GM19455 (cell line): ENCODE results near the gene ITPR3.

Experiments
- ATAC-seq: cut with Tn5 transposase; IDR thresholded peaks from one replicate; pipeline ENCODE4 v1.9.1; 2021; ENCODE audit not compliant: unreplicated experiment

The ITPR3 gene

DNA sequence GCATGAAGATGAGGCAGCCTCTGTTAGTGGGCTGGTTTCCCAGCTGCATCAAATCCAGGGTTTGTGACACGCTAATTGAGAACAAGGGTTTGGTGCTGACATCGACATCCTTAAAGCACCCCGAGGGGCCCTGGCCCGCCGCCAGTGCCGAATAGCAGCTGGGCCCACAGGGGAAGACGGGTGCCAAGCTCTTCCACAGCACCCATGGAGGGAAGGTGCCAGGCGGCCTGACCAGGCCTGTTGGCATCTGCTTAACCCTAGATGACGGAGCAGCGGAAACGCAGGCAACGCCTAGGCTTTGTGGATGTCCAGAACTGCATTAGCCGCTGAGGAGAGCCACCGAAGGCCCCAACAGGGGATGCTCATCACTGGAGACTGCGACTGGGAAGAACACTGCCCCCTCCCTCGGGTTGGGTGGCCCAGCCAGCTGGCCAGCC lies 74.3 kb downstream of the ITPR3 start:
- ATAC-seq = no peak

DNA sequence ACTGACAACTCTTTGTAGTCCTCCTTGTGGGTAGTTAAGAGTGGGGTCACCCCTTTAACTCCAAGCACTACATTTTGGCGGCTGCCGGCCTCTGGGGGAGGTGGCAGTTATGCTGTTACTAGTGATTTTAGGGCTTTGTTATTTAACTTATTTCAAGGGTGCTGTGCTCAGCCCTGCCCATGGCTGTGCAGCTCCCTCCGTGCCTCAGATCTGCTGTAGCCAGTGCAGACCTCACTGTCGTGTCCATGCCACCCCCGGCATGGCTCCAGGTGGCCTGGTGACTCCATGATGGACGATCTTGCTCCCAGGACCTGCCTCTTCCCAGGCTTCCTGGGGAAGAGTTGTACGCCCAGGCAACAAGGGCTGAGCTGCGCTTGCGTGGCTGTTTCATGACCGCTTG lies 75.0 kb downstream of the ITPR3 start:
- no peak for ATAC-seq

DNA sequence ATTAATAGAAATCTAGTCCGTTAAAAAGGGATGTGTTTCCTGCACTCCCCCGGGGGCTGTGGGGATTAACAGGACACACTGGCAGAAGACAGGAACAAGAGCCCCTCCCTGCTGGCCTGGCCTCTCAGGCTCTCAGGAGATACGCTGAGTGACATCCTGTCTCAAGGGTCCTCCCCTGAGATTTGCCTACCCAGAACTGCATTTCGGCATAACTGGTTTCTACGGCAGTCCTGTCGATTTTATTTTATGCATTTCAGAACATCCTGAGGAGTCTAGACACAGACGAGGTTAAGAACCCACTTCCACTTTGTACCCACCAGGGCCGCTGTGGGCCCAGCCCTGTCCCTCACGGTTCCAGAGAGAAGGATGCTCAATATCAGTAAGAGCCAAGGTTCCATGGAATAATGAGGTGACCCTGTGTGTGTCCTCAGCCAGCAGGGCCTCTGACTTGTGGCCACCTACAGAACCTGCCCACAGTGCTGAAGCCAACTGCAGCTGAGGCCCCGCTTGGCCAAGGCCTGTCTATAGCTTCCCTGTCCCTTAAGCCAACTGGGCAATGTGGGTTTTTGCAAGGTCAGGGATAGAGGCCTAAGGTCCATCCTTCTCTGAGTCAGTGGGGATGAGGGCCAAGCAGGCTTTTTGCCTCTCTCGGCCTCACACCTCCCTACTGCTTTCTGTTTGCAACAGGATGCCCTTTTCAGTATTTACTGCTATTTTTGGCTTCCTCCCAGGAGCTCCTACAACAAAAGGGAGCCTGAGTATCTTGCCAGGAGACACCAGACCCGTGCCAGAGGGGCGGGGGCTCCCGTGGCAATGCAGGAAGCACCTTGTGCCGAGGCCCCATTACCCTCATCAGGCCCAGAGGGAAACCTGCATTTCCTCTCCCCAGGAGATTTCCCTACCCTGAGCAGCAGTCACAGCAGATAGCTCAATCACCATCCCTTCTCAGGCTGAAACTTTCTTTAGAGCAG lies 75.7 kb downstream of the ITPR3 start:
- ATAC-seq = no peak

DNA sequence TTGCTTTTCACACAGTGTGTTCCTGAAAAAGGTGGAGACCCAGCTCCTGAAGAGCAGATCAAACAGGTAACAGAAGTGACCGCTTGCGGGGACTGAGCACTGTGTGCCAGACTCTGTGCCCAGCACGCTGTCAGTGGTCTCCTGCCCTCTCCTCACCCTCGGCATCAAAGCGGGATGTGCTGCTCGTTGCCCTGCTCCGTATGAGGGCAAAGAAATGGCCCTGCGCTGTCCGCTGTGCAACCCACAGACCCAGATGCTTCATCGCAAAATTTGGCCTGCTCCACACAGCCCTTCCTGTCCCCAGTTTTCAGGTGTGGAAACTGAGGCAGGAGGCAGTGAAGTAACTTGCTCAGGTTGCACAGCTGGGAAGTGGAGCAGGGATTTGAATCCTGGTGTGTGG lies 76.7 kb downstream of the ITPR3 start:
- no peak for ATAC-seq

DNA sequence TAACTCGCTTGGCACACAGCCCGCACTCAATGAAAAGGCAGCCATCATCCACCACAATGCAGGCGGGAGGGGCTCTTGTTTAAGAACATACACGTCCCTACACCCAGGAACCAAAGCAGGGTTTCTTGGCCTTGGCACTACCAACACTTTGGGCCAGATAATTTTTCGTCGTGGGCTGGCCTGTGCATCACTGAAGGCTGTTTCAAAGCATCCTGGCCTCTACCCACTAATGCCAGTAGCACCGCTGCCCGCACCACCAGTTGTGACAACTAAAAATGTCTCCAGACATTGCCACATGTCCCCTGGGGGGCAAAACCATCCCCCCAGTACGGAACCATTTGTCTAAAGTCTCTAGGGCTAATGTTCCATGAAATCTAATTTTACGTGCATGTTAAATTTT lies 77.4 kb downstream of the ITPR3 start:
- no peak for ATAC-seq

DNA sequence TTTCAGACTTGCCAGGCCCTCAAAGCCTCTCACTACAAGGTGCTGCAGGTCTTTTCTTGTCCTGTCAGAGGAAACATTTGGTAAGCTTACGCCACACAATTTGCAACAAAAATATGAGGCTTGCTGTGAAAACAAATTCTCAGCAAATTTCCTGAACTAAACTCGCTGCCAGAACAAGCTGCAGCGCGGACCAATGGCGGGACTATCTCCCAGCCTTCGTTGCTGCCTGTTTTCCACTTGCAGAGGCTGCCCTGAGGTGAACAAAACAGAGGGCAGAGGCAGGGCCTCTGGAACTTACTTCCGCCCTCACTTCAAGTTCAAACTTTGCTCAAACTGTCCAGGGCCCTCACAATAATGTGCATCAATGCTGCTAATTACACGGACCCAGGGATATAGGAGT lies 78.0 kb downstream of the ITPR3 start:
- no peak for ATAC-seq

DNA sequence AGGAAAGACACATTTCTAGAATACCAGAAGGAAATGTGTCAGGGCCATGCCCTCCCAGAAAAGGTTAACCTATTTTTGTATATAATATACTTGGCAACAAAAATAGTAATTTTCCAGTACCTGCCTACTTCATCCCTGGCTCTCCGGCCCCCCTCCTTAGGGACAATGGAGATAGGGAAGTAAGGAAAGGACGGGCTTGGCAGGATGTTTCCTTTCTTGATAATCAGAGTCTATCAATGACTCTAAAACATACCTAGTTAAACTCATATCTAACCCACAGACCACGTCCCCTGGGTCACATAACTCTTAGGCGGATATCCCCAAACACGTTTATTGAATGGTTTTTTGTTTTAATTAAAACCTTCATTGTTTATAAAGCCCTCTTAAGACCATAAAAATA lies 78.6 kb downstream of the ITPR3 start:
- no peak for ATAC-seq

DNA sequence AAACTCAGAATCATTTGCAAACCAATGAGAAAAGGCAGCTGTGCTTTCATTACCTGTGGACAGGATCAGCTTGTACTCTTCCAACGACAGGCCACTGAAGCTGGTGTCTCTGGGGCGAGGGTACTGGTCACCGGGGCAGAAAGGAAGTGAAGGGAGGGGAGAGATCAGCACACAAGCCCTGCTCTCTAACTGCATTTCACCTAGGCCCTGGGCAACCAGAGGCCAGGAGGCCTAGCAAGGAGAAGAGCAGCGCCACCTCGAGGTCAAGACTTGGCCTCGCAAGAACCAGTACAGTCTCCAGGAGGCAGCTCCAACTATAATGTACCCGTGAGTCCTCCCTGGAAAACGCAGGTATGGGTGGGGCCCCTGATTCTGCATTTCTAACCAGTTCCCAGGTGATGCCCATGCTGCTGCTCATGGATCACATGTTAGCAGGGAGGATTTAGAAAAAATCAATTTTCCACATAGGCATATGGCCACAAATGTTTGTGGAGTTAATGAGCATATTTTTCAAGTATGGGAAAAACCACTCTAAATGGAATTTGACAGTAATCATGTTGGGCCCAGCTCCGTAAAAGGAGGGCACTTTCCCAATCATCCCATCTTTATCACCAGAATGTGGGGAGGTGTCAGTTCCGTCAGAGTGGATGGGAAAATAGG lies 79.4 kb downstream of the ITPR3 start:
- ATAC-seq = peak; percentile 57

DNA sequence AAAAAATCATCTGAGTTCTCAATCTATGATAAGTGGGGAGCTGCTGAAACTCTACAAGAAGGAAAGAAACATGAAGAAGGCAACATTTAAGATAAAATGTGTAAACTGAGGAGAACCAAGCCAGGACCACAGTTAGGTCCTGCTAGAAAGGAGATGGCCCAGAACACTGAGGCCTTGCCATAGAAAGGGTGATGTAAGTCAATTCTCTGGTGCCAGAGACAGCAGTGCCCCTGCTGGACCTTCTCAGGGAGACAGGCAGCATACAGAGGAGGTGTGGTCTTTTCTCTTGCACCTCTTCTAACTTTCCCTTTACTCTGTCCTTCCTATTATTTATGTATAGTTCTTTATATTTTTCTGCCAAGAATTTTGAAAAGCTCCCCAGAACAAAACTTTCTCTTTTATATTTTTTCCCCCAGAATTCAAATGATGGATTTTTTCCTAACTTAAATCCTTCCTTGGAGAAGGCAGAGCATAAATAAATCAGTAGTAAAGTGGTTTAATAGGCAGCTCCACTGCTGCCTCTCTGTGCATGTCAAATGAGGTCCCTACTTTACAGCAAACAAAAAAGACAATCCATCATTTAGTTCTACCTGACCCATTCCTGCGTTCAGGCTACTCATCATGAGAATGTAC lies 81.3 kb downstream of the ITPR3 start:
- no peak for ATAC-seq

DNA sequence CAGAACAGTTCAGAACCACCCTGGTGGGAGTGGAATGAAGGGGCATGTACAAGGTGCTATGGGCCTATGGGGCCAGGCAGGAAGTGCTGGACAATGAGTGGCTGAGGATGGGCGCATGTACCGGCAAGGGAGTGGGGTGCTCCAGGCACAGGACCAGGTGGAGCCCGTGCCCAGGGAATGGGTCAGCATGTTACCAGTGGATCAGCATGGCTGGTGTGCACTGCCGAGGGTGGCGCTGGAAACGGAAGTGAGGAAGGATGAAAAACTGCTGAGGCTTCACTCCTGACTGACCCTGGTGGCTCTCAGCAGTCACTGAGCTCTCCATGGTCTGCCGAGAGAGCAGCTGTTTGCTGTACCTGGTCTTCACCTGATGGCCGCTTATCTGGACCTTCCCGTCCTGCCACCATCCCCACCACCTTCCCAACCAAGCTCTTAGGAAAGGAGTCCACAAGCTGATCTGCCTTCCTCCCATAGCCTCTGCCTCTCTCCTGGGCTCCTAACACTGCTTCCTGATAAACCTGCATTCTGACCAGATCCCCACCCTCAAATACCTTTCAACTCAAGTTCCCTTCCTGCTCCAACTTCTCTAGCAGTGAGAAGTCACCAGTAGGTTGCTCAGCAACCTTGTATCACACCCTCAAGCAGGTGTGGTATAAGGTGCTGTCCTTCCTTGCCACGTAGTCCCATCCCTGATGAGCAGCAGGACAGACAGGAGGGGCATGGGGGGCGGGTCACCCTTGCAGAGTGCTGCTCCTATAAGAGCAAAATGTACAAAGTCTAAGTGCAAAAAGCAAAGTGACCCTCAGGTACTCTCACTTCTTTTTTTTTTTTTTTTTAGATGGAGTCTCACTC lies 83.3 kb downstream of the ITPR3 start:
- no peak for ATAC-seq

DNA sequence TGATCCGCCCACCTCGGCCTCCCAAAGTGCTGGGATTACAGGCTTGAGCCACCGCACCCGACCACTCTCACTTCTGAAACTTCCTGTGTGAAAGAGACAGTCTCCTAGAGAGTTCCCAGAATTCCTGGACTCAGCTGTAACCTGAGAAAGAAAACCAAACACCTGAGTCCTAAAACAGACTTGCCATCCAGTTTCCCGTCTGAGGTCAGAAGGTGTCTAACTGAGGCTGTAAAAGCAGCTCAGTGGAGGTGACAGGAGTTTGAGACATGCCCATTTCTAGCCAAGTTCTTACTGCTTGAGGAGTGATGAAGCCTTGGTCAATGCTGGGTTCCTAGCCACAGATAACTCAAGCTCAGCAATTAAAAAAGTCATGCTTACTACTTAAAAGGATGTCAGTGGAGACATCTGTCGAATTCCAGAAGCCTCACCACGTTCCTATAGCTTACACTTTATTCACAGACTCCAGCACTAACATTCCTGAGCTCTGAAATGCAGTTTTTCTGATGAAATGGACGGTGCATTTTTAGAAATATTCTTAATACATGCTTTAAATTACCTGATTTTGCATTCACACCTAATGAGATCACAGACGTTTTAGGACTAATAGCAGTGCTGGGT lies 84.3 kb downstream of the ITPR3 start:
- ATAC-seq = no peak

DNA sequence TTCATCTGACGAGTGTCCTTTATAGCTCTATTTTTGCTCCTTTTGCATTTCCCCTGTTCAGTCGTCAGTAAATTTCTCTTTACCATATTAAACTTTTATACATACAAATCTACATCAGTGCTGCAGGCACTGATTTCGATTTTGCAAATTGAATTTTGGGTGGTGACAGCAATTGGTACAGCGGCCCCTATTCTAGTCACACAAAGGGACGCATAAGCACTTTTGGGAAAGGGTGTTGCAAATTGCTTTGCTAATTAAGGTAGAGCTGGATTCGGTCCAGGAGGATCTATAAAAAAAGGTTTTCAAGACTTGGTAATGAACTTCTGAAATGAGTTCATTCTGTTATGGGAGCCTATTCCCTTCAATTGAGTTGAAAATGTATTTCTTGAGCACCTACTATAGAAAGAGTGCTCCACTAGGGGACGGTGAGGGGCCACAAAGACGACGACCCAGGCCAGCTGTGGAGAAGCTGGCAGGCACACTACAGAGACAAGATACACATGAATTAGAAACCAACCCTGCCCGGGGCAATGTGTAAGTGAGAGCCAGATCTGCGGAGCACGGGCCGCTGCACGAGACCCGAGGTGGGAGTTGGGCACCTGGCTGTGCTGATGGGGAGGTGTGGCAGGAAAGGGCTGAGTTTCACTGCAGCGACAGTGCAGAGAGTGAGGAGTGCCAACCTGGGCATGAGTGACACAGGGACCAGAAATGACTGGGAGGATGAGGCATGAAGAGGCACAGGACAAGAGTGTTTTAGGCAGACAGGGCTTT lies 85.0 kb downstream of the ITPR3 start:
- no peak for ATAC-seq

DNA sequence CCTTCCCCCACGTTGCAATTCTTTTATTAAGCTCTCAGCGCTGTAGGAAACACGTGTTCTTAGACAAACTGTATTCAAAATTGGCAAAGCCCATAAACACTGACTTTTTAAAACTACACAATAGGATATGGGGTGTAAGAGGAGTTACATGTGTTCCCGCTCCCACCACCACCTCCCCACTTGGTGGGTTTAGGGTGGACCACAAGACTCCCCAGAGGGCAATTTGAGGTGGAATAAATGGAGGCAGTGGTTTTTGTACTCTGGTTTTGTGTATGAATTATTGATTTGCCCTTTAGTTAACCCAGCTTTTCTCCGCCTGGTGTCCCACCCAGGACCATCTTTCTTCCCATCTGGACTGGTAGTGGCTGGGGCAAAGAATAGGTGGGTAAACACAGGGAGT lies 86.6 kb downstream of the ITPR3 start:
- ATAC-seq = no peak

DNA sequence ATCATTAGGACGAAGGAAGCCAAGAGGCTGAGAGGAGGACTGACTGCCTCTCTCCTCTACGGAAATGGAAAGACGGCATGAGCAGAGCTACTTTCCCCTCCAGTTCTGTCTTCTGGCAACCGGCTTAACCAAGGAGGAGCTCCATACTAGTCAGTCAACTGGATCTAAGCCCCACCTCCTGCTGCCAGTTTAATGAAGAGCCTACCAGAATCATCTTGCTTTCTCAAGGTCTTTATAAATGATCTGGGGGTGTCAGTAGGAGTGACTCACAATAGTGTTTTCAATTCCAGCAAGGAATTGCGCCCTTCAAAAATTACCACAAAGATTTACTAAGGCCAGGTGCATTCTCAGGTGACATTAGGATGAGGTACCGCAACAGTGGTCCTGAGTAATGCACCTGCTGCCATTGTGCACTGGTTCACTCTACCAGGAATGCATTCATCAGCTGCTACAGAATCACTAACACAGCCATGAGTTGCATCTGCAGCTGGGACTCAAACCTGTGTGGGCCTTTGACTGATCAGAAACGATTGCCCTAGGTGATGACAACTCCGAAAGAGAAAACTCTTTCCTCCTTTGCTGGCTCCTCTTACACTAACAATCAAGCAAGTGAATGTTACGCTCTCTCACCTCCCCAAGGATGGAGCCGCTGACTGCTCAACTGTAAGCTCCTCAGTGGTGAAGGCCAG lies 87.5 kb downstream of the ITPR3 start:
- no peak for ATAC-seq

DNA sequence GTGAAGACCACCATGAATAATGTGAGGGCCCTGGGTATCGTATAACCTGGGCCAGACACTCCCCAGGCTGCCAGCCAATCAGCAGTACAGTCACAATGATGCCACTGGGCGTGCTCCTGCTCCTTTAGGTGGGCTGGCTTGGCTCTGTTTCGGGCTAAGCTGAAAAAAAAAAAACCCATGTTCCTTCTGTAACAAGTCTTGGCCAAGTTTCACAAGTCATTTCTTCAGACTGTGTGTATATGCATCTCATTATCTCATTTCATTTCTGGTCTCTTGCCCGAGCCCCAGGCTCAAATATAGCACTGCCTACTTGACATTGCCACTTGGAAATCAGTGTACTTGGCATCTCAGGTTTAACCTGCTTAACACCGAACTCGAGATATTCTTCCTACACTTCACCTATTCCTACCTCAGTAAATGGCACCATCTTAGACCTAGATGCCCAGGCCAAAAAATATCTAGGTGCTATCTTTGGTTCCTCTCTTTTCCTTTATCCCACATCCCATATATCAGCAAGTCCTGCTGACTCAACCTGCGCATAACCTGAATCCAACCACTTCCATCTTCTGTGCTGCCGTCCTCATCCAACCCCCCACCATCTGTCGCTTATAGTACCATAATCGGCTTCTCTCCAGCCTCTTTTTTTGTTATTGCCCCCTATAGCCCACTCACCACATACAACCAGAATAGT lies 88.6 kb downstream of the ITPR3 start:
- ATAC-seq = no peak

DNA sequence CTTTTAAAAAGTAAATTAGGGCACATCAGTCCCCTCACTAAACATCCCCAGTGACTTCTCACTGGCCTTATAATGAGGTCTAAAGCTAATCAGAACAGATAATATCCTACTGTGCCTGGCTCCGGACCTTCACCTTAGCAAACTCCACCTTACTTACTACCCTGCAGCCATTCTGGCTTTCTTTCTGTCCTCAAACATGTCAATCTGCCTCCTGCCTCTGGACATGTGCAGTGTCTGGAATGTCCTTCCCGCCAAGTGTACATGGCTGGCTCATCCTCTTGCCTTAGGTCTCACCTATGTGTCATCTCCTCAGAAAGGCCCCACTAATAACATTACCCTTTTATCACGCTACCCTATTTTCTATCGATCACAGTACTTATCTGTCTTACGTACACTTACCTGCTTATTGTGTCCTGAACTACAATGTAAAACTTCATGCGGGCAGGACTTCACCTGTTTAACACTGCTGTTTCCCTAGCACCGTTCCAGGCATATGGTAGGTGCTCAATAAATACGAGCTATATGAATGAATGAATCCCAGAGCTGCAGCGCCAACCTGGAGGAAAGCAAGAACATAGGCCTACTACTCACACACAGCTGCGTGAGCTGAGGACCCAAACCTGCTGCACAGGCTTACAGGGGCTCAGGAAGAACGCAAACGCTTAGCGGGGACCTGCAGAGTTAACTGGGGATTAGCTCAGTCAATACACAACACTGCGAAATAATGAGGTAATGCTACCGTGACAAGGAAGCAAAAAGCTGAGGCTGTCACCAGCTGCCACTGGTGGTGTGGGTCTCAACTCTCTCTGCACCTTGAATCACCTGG lies 89.4 kb downstream of the ITPR3 start:
- ATAC-seq = no peak
